ENCODE data around the gene NEDD9.

DNA sequence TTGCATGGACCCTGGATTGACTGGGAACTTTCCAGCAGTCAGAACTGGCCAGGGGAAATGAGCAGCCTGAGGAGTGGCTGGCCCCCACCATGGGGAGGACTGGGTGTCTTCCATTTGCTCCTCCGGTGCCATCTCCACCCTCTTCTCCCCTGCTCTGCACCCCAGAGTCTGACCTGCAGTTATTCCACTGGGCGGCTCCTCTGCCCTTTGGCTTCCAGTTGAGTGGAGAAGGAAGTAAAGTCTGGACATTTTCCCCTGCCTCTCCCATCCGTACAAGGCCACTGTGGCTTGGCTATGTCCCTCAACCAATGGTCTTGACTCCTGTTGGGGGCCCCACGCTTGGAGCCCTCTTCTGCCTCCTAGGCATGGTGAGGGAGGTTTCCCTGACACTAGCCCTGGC, 47.9 kb upstream of the NEDD9 start:
- TF ChIP-seq TAF1 (IDR thresholded peaks at IDR 0.05; ENCODE audit: borderline replicate concordance, low read depth, low read length) (no peak), POLR2AphosphoS5 (IDR thresholded peaks at IDR 0.05; ENCODE audit: low read depth, low read length) (no peak), TCF12 (IDR thresholded peaks at IDR 0.05) (no peak), GABPA (IDR thresholded peaks at IDR 0.05; ENCODE audit: low read depth) (no peak), YY1 (IDR thresholded peaks at IDR 0.05; ENCODE audit: low read depth) (no peak)
- TF ChIP-seq, protein P1, sequence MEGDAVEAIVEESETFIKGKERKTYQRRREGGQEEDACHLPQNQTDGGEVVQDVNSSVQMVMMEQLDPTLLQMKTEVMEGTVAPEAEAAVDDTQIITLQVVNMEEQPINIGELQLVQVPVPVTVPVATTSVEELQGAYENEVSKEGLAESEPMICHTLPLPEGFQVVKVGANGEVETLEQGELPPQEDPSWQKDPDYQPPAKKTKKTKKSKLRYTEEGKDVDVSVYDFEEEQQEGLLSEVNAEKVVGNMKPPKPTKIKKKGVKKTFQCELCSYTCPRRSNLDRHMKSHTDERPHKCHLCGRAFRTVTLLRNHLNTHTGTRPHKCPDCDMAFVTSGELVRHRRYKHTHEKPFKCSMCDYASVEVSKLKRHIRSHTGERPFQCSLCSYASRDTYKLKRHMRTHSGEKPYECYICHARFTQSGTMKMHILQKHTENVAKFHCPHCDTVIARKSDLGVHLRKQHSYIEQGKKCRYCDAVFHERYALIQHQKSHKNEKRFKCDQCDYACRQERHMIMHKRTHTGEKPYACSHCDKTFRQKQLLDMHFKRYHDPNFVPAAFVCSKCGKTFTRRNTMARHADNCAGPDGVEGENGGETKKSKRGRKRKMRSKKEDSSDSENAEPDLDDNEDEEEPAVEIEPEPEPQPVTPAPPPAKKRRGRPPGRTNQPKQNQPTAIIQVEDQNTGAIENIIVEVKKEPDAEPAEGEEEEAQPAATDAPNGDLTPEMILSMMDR (IDR thresholded peaks at IDR 0.05) = no peak
- TF ChIP-seq, protein P2, sequence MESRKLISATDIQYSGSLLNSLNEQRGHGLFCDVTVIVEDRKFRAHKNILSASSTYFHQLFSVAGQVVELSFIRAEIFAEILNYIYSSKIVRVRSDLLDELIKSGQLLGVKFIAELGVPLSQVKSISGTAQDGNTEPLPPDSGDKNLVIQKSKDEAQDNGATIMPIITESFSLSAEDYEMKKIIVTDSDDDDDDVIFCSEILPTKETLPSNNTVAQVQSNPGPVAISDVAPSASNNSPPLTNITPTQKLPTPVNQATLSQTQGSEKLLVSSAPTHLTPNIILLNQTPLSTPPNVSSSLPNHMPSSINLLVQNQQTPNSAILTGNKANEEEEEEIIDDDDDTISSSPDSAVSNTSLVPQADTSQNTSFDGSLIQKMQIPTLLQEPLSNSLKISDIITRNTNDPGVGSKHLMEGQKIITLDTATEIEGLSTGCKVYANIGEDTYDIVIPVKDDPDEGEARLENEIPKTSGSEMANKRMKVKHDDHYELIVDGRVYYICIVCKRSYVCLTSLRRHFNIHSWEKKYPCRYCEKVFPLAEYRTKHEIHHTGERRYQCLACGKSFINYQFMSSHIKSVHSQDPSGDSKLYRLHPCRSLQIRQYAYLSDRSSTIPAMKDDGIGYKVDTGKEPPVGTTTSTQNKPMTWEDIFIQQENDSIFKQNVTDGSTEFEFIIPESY (IDR thresholded peaks at IDR 0.05; ENCODE audit: borderline replicate concordance, low read depth) = no peak
- TF ChIP-seq, protein P3, sequence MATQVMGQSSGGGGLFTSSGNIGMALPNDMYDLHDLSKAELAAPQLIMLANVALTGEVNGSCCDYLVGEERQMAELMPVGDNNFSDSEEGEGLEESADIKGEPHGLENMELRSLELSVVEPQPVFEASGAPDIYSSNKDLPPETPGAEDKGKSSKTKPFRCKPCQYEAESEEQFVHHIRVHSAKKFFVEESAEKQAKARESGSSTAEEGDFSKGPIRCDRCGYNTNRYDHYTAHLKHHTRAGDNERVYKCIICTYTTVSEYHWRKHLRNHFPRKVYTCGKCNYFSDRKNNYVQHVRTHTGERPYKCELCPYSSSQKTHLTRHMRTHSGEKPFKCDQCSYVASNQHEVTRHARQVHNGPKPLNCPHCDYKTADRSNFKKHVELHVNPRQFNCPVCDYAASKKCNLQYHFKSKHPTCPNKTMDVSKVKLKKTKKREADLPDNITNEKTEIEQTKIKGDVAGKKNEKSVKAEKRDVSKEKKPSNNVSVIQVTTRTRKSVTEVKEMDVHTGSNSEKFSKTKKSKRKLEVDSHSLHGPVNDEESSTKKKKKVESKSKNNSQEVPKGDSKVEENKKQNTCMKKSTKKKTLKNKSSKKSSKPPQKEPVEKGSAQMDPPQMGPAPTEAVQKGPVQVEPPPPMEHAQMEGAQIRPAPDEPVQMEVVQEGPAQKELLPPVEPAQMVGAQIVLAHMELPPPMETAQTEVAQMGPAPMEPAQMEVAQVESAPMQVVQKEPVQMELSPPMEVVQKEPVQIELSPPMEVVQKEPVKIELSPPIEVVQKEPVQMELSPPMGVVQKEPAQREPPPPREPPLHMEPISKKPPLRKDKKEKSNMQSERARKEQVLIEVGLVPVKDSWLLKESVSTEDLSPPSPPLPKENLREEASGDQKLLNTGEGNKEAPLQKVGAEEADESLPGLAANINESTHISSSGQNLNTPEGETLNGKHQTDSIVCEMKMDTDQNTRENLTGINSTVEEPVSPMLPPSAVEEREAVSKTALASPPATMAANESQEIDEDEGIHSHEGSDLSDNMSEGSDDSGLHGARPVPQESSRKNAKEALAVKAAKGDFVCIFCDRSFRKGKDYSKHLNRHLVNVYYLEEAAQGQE (IDR thresholded peaks at IDR 0.05; ENCODE audit: low read depth, low read length) = no peak
